OCI-LY1 (cell line): Measurements from ENCODE around the gene LIN9.

Experiments used
- CTCF ChIP-seq: fragments of 200-600 bp; sonication (generic), shearing (Covaris generic); IDR thresholded peaks from 2 replicates; pipeline ENCODE4 v1.5.1; 2017; ENCODE audit warnings: mild to moderate bottlenecking, antibody characterized with exemption, low read length, moderate library complexity, mixed read lengths
- EZH2 ChIP-seq: fragments of 200-600 bp; sonication (generic), shearing (Covaris generic); IDR thresholded peaks from 2 replicates; pipeline ENCODE4 v1.8.0; 2017; ENCODE audit warnings: borderline replicate concordance, mixed run types, mild to moderate bottlenecking, antibody characterized with exemption, low read length, moderate library complexity, mixed read lengths

- TF ChIP-seq CTCF (no peak), EZH2 (no peak)
Measured at GRCh38 chr1:226210571-226211176, 98.3 kb downstream of the LIN9 start.
